GM23338 (cell line): ENCODE data around the gene TENT5A.

Source experiments
- CREB1 ChIP-seq: fragments of 250-450 bp; sonication (Bioruptor Pico); IDR thresholded peaks from 2 replicates; pipeline ENCODE4 v1.5.0; 2020; ENCODE audit warnings: low read depth, mild to moderate bottlenecking, moderate library complexity
- EZH2 ChIP-seq: fragments of 200-600 bp; sonication (generic); IDR thresholded peaks from one replicate; pipeline ENCODE4 v1.8.0; 2017; ENCODE audit warnings: antibody characterized with exemption, mild to moderate bottlenecking, low read depth; ENCODE audit not compliant: unreplicated experiment
- EZH2phosphoT487 ChIP-seq: fragments of 200-600 bp; sonication (generic); IDR thresholded peaks from one replicate; pipeline ENCODE4 v1.8.1; 2018; ENCODE audit warnings: antibody characterized with exemption; ENCODE audit not compliant: unreplicated experiment
- JUNB ChIP-seq: IDR thresholded peaks from one replicate; pipeline ENCODE4 v1.6.1; 2016; ENCODE audit warnings: antibody characterized with exemption; ENCODE audit not compliant: unreplicated experiment
- POLR2AphosphoS5 ChIP-seq: IDR thresholded peaks from 2 replicates; pipeline ENCODE4 v1.6.1; 2016; ENCODE audit warnings: antibody characterized with exemption, low read depth
- REST ChIP-seq: IDR thresholded peaks from one replicate; pipeline ENCODE4 v1.6.1; 2018; ENCODE audit warnings: antibody characterized with exemption; ENCODE audit not compliant: unreplicated experiment
- ZNF331 ChIP-seq: fragments of 250-450 bp; sonication (Bioruptor Pico); IDR thresholded peaks from 2 replicates; pipeline ENCODE4 v1.5.0; 2020; ENCODE audit warnings: low read depth, mild to moderate bottlenecking, moderate library complexity
- TF ChIP-seq, protein P1 (sequence below), 2 experiments: fragments of 200-600 bp in 1 of 2; sonication (generic) in 1 of 2; conservative IDR thresholded peaks; 2 replicates each; pipeline versions ENCODE4 v1.5.1 to v1.6.1; 2016 to 2017; ENCODE audit warnings: antibody characterized with exemption in 2 of 2, low read depth in 2 of 2, mild to moderate bottlenecking in 2 of 2, moderate library complexity in 1 of 2
- TF ChIP-seq, protein P2 (sequence below): IDR thresholded peaks from 2 replicates; pipeline ENCODE4 v1.6.1; 2016; ENCODE audit warnings: antibody characterized with exemption

DNA sequence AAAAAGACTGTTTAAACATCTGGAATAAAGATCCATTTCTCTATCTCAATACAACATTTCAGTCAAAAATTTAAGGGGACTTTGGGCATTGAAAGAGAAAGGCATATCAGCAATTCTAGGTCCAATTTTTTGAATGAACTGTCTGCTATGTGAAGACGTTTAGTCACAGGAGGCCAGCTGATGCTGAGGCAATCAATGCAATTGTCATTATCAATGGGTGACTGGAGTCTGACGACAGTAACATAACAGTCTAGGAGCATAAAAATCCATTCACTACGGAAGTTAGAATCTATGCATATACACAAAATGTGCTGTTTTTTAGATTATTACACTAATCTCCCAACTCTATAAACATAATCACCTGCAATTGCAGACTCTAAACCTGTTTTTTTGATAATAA lies 37.8 kb downstream of the TENT5A start:
- TF ChIP-seq, protein P1, sequence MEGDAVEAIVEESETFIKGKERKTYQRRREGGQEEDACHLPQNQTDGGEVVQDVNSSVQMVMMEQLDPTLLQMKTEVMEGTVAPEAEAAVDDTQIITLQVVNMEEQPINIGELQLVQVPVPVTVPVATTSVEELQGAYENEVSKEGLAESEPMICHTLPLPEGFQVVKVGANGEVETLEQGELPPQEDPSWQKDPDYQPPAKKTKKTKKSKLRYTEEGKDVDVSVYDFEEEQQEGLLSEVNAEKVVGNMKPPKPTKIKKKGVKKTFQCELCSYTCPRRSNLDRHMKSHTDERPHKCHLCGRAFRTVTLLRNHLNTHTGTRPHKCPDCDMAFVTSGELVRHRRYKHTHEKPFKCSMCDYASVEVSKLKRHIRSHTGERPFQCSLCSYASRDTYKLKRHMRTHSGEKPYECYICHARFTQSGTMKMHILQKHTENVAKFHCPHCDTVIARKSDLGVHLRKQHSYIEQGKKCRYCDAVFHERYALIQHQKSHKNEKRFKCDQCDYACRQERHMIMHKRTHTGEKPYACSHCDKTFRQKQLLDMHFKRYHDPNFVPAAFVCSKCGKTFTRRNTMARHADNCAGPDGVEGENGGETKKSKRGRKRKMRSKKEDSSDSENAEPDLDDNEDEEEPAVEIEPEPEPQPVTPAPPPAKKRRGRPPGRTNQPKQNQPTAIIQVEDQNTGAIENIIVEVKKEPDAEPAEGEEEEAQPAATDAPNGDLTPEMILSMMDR (conservative IDR thresholded peaks at IDR 0.05; ENCODE audit: low read depth in 2 of 2), result no peak
- no peak for TF ChIP-seq POLR2AphosphoS5
- TF ChIP-seq JUNB, result no peak
- TF ChIP-seq EZH2, result no peak
- no peak for TF ChIP-seq CREB1 (CRISPR knock-in tag)
- no peak for TF ChIP-seq EZH2phosphoT487
- TF ChIP-seq ZNF331 (CRISPR knock-in tag), result no peak
- no peak for TF ChIP-seq REST
- TF ChIP-seq, protein P2, sequence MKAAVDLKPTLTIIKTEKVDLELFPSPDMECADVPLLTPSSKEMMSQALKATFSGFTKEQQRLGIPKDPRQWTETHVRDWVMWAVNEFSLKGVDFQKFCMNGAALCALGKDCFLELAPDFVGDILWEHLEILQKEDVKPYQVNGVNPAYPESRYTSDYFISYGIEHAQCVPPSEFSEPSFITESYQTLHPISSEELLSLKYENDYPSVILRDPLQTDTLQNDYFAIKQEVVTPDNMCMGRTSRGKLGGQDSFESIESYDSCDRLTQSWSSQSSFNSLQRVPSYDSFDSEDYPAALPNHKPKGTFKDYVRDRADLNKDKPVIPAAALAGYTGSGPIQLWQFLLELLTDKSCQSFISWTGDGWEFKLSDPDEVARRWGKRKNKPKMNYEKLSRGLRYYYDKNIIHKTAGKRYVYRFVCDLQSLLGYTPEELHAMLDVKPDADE, result no peak
